ENCODE results near the gene SLCO2A1. TPM values are rescaled to one million over a fixed set of nuclear protein-coding genes. Genes with fewer than 3 reads are reported as not detected.
A peak's percentile ranks its signal among the peaks of the same experiment; 100 is the strongest.

Gene SLCO2A1
- total RNA-seq, 1 donor from 2014 or later = 18.0 TPM

GRCh38 chr3:133984975-133985374 is 44.8 kb downstream of the SLCO2A1 start:
- Histone ChIP-seq H3K4me1 (peaks cover 22% of the 10 kb centered on the region), H3K4me3 (no peak overlapping the region), H3K27ac (replicated peaks) (no peak overlapping the region), H3K27me3 (ENCODE audit: low read depth) (no peaks in the 10 kb centered on the region), H3K36me3 (no peaks in the 10 kb centered on the region), H3K9me3 (replicated peaks) (no peaks in the 10 kb centered on the region)
- no peak for TF ChIP-seq CTCF (IDR thresholded peaks at IDR 0.05; ENCODE audit: borderline replicate concordance)
- no peak for DNase-seq
- intact Hi-C loops (cut with micrococcal nuclease) = no loop called here

GRCh38 chr3:133983576-133984560 is 45.9 kb downstream of the SLCO2A1 start:
- TF ChIP-seq CTCF (IDR thresholded peaks at IDR 0.05; ENCODE audit: borderline replicate concordance) = no peak
- no peaks in the 10 kb centered on the region for H3K27me3 ChIP-seq (ENCODE audit: low read depth)
- no peak overlapping the region for H3K27ac ChIP-seq (replicated peaks)
- no peak overlapping the region for H3K4me3 ChIP-seq
- peaks cover 29% of the 10 kb centered on the region for H3K4me1 ChIP-seq
- no peak for DNase-seq
- H3K9me3 ChIP-seq (replicated peaks) = no peaks in the 10 kb centered on the region
- H3K36me3 ChIP-seq = no peaks in the 10 kb centered on the region
- intact Hi-C loops (cut with micrococcal nuclease) = no loop called here

DNA sequence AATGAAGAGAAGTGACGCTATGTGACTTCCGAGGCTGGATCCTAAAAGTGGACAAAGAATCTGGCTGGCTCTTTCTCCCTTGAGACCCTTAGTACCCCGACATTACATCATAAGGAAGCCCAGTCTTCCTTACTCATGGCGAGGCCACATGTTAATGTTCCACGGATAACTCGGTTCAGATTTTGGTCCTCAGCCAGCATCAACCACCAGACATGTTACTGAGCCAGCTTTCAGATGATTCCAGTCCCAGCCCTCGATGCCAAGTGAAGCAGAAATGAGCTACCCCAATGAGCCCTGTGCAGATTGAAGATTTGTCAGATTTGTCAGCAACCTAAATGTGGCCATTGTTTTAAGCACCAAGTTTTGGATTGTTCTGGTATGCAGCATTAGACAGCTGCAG is 46.6 kb downstream of the SLCO2A1 start:
- Histone ChIP-seq H3K36me3 (no peaks in the 10 kb centered on the region), H3K4me3 (no peak overlapping the region), H3K27me3 (ENCODE audit: low read depth) (no peaks in the 10 kb centered on the region), H3K27ac (replicated peaks) (no peak overlapping the region), H3K9me3 (replicated peaks) (no peaks in the 10 kb centered on the region), H3K4me1 (peaks cover 27% of the 10 kb centered on the region)
- DNase-seq = no peak
- intact Hi-C loops (cut with micrococcal nuclease) = no loop called here
- no peak for TF ChIP-seq CTCF (IDR thresholded peaks at IDR 0.05; ENCODE audit: borderline replicate concordance)

DNA sequence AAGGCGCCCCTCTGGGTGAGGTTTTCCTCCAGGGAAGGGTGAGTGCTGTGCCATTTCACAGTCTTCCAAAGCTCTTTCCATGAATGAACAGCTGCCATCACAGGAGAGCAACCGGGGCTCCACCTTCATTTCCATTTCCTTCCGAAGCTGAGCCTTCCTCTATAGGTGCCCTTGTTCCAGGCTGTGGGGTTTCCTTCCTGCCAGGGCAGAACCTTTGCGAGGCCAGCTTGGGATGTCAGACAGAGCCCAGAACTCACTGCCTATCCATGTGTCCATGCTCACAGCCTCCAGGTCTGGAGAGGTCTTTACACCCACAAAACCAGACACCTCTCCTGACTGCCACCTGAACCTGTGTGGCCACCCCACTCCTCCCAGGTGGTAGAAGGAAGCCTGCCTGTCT is 49.2 kb downstream of the SLCO2A1 start:
- Histone ChIP-seq H3K9me3 (replicated peaks) (no peaks in the 10 kb centered on the region), H3K27me3 (ENCODE audit: low read depth) (no peaks in the 10 kb centered on the region), H3K27ac (replicated peaks) (no peak overlapping the region), H3K4me3 (no peak overlapping the region), H3K36me3 (no peaks in the 10 kb centered on the region), H3K4me1 (peaks cover 27% of the 10 kb centered on the region)
- TF ChIP-seq CTCF (IDR thresholded peaks at IDR 0.05; ENCODE audit: borderline replicate concordance) = no peak
- intact Hi-C loops (cut with micrococcal nuclease) = no loop called here
- no peak for DNase-seq

DNA sequence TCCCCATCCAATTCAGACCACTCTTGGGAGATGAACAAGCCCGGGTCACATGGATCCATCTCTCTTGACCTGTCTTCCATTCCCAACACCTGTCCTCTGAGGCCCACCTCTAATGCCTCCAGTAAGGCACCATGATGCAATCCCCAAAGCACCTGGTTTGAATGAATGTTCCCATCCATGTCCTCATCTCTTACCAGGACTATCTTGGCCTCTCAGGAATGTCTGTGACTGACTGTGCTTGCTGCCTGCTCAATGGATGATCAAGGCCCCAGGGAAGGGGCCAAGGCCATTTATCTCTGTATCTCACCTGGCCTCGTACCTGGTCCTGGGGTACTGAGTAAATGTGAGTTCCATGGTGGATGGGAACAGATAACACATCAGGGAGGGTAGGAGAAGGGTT is 49.7 kb downstream of the SLCO2A1 start:
- Histone ChIP-seq H3K27me3 (ENCODE audit: low read depth) (no peaks in the 10 kb centered on the region), H3K36me3 (no peaks in the 10 kb centered on the region), H3K4me1 (peaks cover 27% of the 10 kb centered on the region), H3K4me3 (no peak overlapping the region), H3K27ac (replicated peaks) (peak overlapping the region; percentile 19), H3K9me3 (replicated peaks) (no peaks in the 10 kb centered on the region)
- intact Hi-C loops (cut with micrococcal nuclease) = no loop called here
- DNase-seq = no peak
- no peak for TF ChIP-seq CTCF (IDR thresholded peaks at IDR 0.05; ENCODE audit: borderline replicate concordance)

Data from left ventricle myocardium inferior (tissue), 1 donor.